Transverse colon (tissue), 3 donors: ENCODE data around the gene OTOF.

Experiments used
- CTCF ChIP-seq, 5 experiments: fragments of 200-600 bp in 3 of 5; fragments of 450-650 bp in 2 of 5; sonication (generic) in 3 of 5; IDR thresholded peaks; 1 replicate in 2 of 5; 2 replicates in 3 of 5; pipeline ENCODE4 v1.5.1; 2016 to 2017; ENCODE audit warnings: antibody characterized with exemption in 5 of 5, inconsistent platforms in 3 of 5, mild to moderate bottlenecking in 2 of 5, moderate library complexity in 1 of 5
- POLR2A ChIP-seq: fragments of 450-650 bp; IDR thresholded peaks from one replicate; pipeline ENCODE4 v1.6.1; 2016; ENCODE audit warnings: antibody characterized with exemption, mild to moderate bottlenecking, moderate library complexity

- TF ChIP-seq CTCF (IDR thresholded peaks at IDR 0.05): no peak
- no peak for TF ChIP-seq POLR2A
Measured at GRCh38 chr2:26475832-26476501, 2.0 kb downstream of the OTOF start.
